ENCODE results near the gene RELL2.

- TF ChIP-seq CTCF (IDR thresholded peaks at IDR 0.05) = no peak
- no peak for TF ChIP-seq ZFX (IDR thresholded peaks at IDR 0.05; ENCODE audit: borderline replicate concordance)
These were observed 28.8 kb upstream of the RELL2 start for GRCh38 chr5:141608046-141608445.

Measured in 22Rv1 (cell line).